Left ventricle myocardium inferior (tissue), 1 donor: ENCODE results near the gene HRH4. TPM values are rescaled to one million over a fixed set of nuclear protein-coding genes. Genes with fewer than 3 reads are reported as not detected.

ENCODE experiments used
- DNase-seq: peaks from one replicate; pipeline ENCODE4 v3.0.0-alpha.2; 2020
- H3K27ac ChIP-seq: fragments of 200-600 bp; replicated peaks from 2 replicates; pipeline ENCODE4 v1.8.0; 2021
- H3K27me3 ChIP-seq: fragments of 200-600 bp; 2 replicates; pipeline ENCODE4 v1.8.0; 2021; ENCODE audit warnings: low read depth
- H3K36me3 ChIP-seq: fragments of 200-600 bp; 2 replicates; pipeline ENCODE4 v1.8.0; 2021
- H3K4me1 ChIP-seq: fragments of 200-600 bp; 2 replicates; pipeline ENCODE4 v1.8.0; 2021
- H3K4me3 ChIP-seq: fragments of 200-600 bp; 2 replicates; pipeline ENCODE4 v1.8.0; 2021; ENCODE audit warnings: mild to moderate bottlenecking, moderate library complexity
- H3K9me3 ChIP-seq: fragments of 200-600 bp; replicated peaks from 2 replicates; pipeline ENCODE4 v1.8.0; 2021
- intact Hi-C: fragments of 100-400 bp; cut with micrococcal nuclease; formaldehyde crosslinking; loops from one replicate; pipeline ENCODE4 v1.11.0; 2022
- total RNA-seq: library from RNA; stranded (reverse); fragmentation: NEBNext Ultra II Directional; extraction: Animal tissue kit (Norgen Biotek cat#: 25700); gene quantifications from one replicate; pipeline ENCODE4 v1.2.1, GENCODE V29; 2021
- TF ChIP-seq, protein P1 (sequence below): fragments of 200-600 bp; IDR thresholded peaks from 2 replicates; pipeline ENCODE4 v1.8.0; 2021; ENCODE audit warnings: antibody characterized with exemption, mild to moderate bottlenecking, borderline replicate concordance
- donor health status: DM: no; HTN: yes; CAD: no; lungs with severe emphysema.

HRH4 gene
- total RNA-seq, 1 donor from 2014 or later, result 0.33 TPM

DNA sequence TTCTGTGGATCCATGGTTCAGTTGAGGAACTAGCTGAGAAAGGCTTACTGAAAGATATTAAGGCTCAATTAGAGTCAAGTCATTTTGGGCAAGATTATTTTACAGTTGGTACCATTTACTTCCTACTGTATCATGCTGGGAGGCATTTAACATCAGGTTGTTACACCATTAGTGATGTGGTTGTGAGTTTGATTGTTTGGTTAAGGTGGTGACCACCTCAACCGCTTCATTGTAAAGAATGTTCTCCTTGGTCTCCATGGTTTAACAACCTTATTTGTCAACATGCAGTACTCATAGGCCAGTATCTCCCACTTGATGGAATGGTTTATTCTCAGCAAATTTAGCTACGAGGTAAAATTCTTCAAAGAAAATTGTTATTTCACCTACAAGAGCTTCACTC, 34.1 kb downstream of the HRH4 start:
- Histone ChIP-seq H3K9me3 (peaks cover 3% of the 10 kb centered on the region), H3K36me3 (no peaks in the 10 kb centered on the region), H3K4me1 (no peaks in the 10 kb centered on the region), H3K27ac (no peak overlapping the region), H3K27me3 (peaks cover 4% of the 10 kb centered on the region), H3K4me3 (no peak overlapping the region)
- DNase-seq, result no peak
- TF ChIP-seq, protein P1, sequence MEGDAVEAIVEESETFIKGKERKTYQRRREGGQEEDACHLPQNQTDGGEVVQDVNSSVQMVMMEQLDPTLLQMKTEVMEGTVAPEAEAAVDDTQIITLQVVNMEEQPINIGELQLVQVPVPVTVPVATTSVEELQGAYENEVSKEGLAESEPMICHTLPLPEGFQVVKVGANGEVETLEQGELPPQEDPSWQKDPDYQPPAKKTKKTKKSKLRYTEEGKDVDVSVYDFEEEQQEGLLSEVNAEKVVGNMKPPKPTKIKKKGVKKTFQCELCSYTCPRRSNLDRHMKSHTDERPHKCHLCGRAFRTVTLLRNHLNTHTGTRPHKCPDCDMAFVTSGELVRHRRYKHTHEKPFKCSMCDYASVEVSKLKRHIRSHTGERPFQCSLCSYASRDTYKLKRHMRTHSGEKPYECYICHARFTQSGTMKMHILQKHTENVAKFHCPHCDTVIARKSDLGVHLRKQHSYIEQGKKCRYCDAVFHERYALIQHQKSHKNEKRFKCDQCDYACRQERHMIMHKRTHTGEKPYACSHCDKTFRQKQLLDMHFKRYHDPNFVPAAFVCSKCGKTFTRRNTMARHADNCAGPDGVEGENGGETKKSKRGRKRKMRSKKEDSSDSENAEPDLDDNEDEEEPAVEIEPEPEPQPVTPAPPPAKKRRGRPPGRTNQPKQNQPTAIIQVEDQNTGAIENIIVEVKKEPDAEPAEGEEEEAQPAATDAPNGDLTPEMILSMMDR, result no peak
- intact Hi-C loops, result no loop called here

DNA sequence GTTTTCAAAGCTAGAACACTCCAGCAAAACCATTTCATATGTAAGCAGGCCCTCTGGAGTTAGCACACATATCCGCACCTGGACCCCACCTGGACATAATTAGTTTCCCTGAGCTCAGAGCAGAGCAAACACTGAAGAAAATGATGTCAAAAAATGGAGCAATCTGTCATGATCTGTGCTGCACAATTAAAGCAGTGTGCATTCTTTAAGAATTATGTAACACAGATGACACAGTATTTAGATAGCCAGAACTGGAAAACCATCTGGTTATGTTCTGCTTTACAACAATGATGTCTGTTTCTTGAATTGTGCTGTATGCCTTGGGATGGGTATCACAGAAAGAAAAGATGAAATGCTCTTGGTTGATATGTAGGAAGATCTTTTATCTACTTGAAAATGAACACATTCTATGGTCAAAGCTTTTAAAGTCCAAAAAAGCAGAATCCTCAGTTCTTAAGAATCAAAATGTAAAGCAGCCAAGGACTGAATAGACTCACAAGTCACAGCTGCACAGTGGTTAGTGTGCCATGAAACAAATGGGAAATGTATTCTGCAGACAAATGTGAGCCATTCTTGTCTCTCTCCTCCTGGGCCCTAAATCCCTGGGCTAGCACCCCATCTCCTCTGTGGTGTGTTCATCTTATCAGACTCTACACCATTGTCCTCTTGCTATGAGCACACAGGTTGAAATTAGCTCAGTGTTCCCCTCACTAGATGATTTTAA, 36.8 kb downstream of the HRH4 start:
- DNase-seq, result no peak
- peaks cover 3% of the 10 kb centered on the region for H3K9me3 ChIP-seq
- no peaks in the 10 kb centered on the region for H3K4me1 ChIP-seq
- TF ChIP-seq, protein P1, result no peak
- no peaks in the 10 kb centered on the region for H3K36me3 ChIP-seq
- no peak overlapping the region for H3K4me3 ChIP-seq
- no peak overlapping the region for H3K27ac ChIP-seq
- peaks cover 4% of the 10 kb centered on the region for H3K27me3 ChIP-seq
- intact Hi-C loops, result no loop called here

DNA sequence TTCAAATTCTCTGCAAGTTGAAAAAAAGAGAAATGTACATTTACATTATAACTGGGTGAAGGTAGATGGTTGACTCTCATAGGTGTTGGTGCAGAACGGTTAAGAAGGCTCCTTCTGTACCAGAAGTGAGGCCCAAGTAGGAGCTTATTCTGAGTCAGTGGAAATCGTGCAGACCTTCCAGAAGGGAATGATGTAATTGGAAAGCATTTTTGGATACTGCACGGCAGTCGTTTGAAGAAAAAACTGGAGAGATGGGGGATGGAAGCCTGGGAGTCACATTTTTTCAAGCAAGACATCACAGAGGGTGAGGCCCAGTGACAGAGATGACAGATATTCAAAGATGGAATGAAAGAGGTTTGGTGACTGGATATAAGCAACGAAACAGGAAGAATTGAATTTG, 39.4 kb downstream of the HRH4 start:
- H3K4me1 ChIP-seq, result no peaks in the 10 kb centered on the region
- H3K27me3 ChIP-seq, result peaks cover 5% of the 10 kb centered on the region
- H3K9me3 ChIP-seq, result no peaks in the 10 kb centered on the region
- no peaks in the 10 kb centered on the region for H3K36me3 ChIP-seq
- no peak overlapping the region for H3K4me3 ChIP-seq
- no peak overlapping the region for H3K27ac ChIP-seq
- intact Hi-C loops, result no loop called here
- no peak for DNase-seq
- TF ChIP-seq, protein P1, result no peak

DNA sequence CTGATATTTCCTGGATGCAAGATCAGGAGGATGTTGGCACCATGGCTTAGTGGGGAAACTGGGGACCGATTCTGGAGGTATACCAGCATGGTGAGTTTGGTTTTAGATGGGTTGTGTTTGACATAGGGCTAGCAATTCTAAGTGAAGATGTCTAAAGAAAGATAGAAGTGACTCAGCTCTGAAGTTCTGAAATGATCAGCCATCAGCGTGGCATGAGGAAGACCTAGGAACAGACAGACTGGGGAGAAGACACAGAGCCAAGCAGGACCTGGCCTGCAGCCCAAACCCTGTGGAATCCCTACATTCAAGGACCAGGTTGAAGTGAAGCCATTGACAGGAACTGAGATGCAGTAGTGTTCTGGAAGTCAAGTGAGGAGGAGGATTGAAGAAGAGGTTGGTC, 39.8 kb downstream of the HRH4 start:
- no peaks in the 10 kb centered on the region for H3K9me3 ChIP-seq
- no peak overlapping the region for H3K27ac ChIP-seq
- TF ChIP-seq, protein P1, result no peak
- DNase-seq, result no peak
- intact Hi-C loops, result no loop called here
- no peaks in the 10 kb centered on the region for H3K36me3 ChIP-seq
- no peaks in the 10 kb centered on the region for H3K4me1 ChIP-seq
- H3K4me3 ChIP-seq, result no peak overlapping the region
- H3K27me3 ChIP-seq, result peaks cover 5% of the 10 kb centered on the region

DNA sequence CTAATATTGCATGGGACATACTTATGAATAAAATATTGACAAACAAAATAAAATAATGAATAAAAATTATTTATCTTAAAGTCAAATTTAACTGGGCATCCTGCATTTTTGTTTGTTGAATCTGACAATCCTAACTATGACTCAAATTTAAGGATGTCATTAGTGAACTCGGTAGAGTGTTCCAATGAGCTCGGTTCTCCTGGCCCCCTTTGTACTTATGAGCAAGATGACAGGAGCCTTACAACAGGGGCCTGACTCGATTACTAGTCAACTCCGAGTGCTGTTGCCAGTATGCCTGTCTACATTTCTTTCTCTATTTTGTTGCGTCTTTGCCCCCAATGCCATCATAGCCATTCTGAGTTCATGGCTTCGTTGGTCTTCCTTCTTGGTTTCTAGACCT, 40.3 kb downstream of the HRH4 start:
- Histone ChIP-seq H3K27ac (no peak overlapping the region), H3K9me3 (no peaks in the 10 kb centered on the region), H3K4me1 (no peaks in the 10 kb centered on the region), H3K36me3 (no peaks in the 10 kb centered on the region), H3K27me3 (peaks cover 5% of the 10 kb centered on the region), H3K4me3 (no peak overlapping the region)
- intact Hi-C loops, result no loop called here
- TF ChIP-seq, protein P1, result no peak
- DNase-seq, result no peak
